ENCODE data around the gene FRMPD4. TPM values are rescaled to one million over a fixed set of nuclear protein-coding genes. Genes with fewer than 3 reads are reported as not detected.
A peak's percentile ranks its signal among the peaks of the same experiment; 100 is the strongest.

Gene FRMPD4
- polyA plus RNA-seq, 1 donor from 2014 or later: not detected

DNA sequence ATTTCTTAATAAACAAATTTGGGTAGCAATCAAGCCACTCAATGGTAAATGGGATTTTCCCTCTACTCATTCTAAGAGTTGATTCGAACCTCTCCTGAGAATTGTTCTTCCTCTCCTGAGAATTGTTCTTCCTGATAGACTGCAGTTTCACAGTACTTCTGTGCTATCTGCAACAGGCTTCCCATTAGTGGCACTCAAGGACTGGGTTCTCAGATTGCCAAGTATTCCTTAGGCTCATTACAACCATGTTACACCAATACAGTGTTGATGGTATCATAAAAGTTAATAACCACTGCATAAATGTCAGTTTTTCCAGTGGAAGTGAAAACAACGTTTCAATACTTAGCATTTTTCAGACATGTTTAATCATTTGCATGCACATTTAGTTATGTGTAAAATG is 201.6 kb downstream of the FRMPD4 start:
- H3K27me3 Mint-ChIP-seq: peaks cover 9% of the 10 kb centered on the region
- no peak overlapping the region for H3K27ac Mint-ChIP-seq
- no peaks in the 10 kb centered on the region for H3K36me3 Mint-ChIP-seq
- no peak overlapping the region for H3K4me3 Mint-ChIP-seq
- no peaks in the 10 kb centered on the region for H3K4me1 Mint-ChIP-seq
- H3K9me3 Mint-ChIP-seq: peaks cover 0 to 4% (median 0%) of the 10 kb centered on the region in 3 donors

DNA sequence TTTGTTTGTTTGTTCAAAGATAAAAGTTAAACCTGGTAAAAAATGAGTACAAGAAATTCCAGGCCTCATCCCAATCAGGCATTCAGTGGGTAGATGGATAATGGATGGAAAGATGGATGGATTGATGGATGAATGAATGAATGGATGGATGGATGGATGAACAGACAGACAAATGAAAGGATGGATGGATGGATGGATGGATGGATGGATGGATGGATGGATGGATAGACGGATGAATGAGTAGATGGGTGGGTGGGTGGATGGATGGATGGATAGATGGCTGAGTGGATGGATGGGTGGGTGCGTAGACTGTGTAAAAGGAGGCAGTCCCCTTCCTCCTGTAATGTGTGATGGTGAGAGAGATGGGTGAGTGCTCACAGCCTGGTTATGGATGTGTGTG is 206.7 kb downstream of the FRMPD4 start:
- no peak overlapping the region for H3K4me3 Mint-ChIP-seq
- H3K4me1 Mint-ChIP-seq: peaks cover 0 to 1% (median 0%) of the 10 kb centered on the region in 3 donors
- peaks cover 2% of the 10 kb centered on the region for H3K36me3 Mint-ChIP-seq
- H3K27me3 Mint-ChIP-seq: peaks cover 10% of the 10 kb centered on the region
- peaks cover 0 to 4% (median 0%) of the 10 kb centered on the region in 3 donors for H3K9me3 Mint-ChIP-seq
- H3K27ac Mint-ChIP-seq: no peak overlapping the region

DNA sequence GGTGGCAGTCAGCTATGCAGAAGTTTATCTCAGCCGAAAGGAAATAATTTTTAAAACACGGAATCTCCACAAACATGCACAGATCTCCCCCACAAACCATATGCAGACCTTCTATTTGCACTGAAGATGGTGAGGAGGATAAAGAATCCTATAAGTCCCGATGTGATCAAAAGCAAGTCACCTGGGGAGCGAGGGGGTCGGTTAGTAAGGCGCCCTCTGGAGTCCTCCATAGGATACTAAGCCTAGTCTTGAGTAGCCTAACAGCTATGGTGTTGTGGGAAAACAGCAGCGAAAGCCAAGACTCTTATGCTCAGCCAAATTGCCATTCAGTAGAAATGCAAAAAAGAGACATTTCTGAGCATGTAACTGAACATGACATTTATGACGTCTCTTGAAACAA is 210.9 kb downstream of the FRMPD4 start:
- peaks cover 0 to 1% (median 0%) of the 10 kb centered on the region in 3 donors for H3K4me1 Mint-ChIP-seq
- H3K36me3 Mint-ChIP-seq: peaks cover 2% of the 10 kb centered on the region
- no peak overlapping the region for H3K27ac Mint-ChIP-seq
- H3K9me3 Mint-ChIP-seq: peaks cover 0 to 4% (median 0%) of the 10 kb centered on the region in 3 donors
- no peak overlapping the region for H3K4me3 Mint-ChIP-seq
- peaks cover 2% of the 10 kb centered on the region for H3K27me3 Mint-ChIP-seq

DNA sequence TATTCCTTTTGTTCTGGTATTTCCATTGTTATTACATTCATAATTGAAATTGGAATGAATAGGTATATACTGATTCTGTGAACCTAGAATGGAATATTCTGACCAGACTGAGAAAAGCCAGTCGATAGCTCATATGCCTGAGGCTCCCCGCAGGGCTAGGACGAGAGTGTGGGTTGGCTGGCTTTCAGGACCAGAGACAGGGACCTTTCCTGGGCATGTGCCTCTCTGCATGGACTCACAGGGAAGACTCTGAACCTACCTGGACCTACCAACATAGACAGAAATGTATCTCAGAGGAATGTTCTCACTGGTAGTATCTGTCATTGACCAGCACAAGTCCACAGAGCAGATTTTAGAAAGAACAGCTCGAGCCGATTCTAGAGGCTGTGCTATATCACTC is 214.6 kb downstream of the FRMPD4 start:
- H3K27ac Mint-ChIP-seq: no peak overlapping the region

DNA sequence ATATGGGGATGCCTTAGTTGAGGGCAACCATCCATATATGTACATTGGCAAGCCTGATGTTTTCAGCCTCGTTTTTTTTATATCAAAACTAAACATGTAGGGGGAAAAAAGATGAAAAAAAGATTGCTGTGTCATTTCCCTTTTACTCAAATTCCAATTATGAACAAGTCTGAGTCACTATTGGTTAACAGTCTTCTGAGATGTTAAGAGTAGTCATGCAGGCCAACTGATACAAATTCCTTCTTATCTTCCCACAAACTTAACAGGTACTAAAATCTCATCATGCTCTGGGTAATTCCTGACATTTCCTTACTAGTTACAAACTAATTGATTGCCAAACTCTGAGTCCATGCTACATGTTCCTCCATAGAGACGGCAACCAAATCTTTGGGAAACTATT is 222.1 kb downstream of the FRMPD4 start:
- Mint-ChIP-seq H3K36me3 (no peaks in the 10 kb centered on the region), H3K27me3 (peaks cover 6% of the 10 kb centered on the region), H3K4me3 (no peak overlapping the region), H3K27ac (no peak overlapping the region), H3K9me3 (no peaks in the 10 kb centered on the region), H3K4me1 (no peaks in the 10 kb centered on the region)

More for the DNA sequence above, 214.6 kb downstream of the FRMPD4 start:
- H3K9me3 Mint-ChIP-seq: no peaks in the 10 kb centered on the region
- H3K4me3 Mint-ChIP-seq: no peak overlapping the region
- peaks cover 0 to 1% (median 0%) of the 10 kb centered on the region in 3 donors for H3K4me1 Mint-ChIP-seq
- peaks cover 2% of the 10 kb centered on the region for H3K36me3 Mint-ChIP-seq
- H3K27me3 Mint-ChIP-seq: peaks cover 2% of the 10 kb centered on the region

DNA sequence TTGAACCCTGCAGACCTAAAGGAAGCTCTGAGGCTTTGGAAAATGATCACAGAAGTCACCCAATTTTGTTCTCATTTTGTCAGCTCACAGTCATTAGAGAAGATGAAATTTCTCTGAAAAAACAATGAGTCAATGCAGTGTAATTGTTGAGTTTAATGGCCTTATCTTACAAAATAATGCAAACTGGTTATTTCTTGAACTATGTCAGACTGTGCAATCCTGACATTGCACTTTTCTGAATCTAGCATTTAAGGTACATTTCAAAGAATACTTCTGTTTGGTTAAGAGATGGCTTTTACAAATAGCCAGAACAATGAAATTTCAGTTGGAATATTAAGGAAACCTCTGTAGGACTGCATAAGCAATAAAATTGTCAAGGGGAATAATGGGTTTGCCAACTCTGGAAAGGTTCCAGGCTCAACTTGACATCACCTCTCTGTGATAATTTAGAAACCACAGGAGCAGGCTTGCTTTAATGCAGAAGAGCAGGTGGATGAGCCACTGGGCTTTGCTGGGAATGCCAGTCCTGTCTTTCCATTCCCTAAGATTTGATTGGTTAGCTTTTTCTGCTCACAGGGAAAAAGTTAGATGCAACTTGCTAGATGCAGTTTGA is 222.8 kb downstream of the FRMPD4 start:
- Mint-ChIP-seq H3K27me3 (peaks cover 8% of the 10 kb centered on the region), H3K4me3 (no peak overlapping the region), H3K9me3 (no peaks in the 10 kb centered on the region), H3K27ac (no peak overlapping the region), H3K36me3 (no peaks in the 10 kb centered on the region), H3K4me1 (no peaks in the 10 kb centered on the region)

DNA sequence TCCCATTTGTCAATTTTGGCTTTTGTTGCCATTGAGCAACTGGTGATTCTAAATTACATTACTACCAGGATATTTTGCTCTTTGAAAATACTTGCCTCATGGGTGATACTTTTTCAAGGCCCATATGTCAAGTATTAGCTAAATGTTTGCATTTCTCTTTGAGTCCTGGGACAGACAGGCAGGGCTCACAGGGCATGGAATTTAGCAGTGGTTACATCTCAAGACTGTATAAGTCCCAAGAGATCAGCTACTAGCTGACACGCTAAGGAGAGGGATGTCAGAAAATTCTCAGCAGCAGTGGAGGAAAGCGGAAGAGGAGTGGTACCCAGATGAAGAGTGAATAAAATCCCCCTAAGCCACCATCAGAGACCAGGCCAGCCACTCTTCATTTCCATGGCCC is 224.9 kb downstream of the FRMPD4 start:
- no peak overlapping the region for H3K27ac Mint-ChIP-seq
- H3K36me3 Mint-ChIP-seq: no peaks in the 10 kb centered on the region
- no peaks in the 10 kb centered on the region for H3K9me3 Mint-ChIP-seq
- no peaks in the 10 kb centered on the region for H3K4me1 Mint-ChIP-seq
- H3K4me3 Mint-ChIP-seq: no peak overlapping the region
- H3K27me3 Mint-ChIP-seq: peaks cover 14% of the 10 kb centered on the region

DNA sequence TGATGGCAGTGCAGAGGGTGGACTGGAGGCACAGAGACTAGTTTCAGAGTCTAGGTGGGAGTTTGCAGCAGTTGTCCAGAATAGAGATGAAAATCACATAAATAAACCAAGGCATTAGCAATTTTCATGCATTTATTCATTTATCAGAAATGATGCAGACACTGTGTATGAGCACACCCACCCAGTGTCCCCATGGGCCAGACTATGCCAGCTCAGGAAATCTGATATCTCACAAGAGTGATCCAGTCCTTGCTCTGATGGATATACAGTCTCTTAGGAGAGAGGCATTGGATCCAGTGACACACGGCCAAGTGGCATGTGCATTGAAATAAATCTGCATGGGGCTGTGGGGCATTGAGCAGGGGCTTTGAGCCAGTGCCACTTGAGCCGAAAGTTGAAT is 228.2 kb downstream of the FRMPD4 start:
- peaks cover 14% of the 10 kb centered on the region for H3K27me3 Mint-ChIP-seq
- no peaks in the 10 kb centered on the region for H3K4me1 Mint-ChIP-seq
- no peaks in the 10 kb centered on the region for H3K9me3 Mint-ChIP-seq
- H3K4me3 Mint-ChIP-seq: no peak overlapping the region
- no peak overlapping the region for H3K27ac Mint-ChIP-seq
- H3K36me3 Mint-ChIP-seq: no peaks in the 10 kb centered on the region

DNA sequence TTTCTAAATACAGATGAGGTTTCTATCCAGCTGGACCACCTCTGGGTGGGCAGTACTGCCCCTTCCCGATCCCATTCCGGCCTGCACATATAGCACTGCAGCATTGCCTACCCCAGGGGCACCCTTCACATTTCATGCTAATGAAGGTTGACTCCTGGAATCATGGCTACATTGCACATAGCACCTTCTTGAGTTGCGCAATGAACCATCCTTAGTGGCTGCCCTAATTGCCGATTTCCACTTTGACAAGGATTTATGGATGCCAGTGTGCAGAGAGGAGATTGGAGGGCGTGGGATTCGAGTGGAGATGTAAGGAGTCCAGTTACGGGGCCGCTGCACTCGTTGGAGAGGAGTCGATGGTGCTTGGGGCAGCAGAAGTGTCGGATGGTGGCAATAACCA is 229.0 kb downstream of the FRMPD4 start:
- H3K27me3 Mint-ChIP-seq: peaks cover 14% of the 10 kb centered on the region
- H3K36me3 Mint-ChIP-seq: no peaks in the 10 kb centered on the region
- H3K4me3 Mint-ChIP-seq: no peak overlapping the region
- peak overlapping the region in 2 of 3 donors; percentile 23 to 41 for H3K27ac Mint-ChIP-seq
- H3K4me1 Mint-ChIP-seq: no peaks in the 10 kb centered on the region
- H3K9me3 Mint-ChIP-seq: no peaks in the 10 kb centered on the region

DNA sequence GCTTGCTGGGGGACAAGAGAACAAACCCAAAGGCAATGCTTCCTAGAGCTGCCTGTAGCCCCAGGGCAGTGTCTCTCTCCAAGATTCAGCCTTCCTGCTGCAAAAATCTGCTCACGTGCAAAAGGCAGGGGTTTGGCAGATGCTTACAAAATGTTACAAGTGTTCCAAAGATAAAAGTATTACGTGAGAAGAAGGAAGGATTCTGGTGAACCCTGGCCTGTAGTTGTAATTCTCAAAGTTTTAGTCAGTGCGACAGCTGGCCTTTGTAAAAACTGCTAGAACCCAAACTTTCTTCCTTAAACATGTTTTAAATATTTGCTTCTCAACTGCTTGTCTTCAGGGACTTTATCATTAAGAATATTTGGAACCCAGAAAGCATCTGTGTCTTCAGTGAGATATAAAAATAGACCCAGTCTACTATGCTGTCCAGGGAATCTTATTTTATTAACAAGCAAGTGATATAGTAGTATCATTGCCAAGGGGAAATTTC is 232.3 kb downstream of the FRMPD4 start:
- no peak overlapping the region for H3K4me3 Mint-ChIP-seq
- H3K36me3 Mint-ChIP-seq: no peaks in the 10 kb centered on the region
- no peaks in the 10 kb centered on the region for H3K4me1 Mint-ChIP-seq
- H3K27ac Mint-ChIP-seq: no peak overlapping the region
- H3K27me3 Mint-ChIP-seq: peaks cover 8% of the 10 kb centered on the region
- no peaks in the 10 kb centered on the region for H3K9me3 Mint-ChIP-seq

DNA sequence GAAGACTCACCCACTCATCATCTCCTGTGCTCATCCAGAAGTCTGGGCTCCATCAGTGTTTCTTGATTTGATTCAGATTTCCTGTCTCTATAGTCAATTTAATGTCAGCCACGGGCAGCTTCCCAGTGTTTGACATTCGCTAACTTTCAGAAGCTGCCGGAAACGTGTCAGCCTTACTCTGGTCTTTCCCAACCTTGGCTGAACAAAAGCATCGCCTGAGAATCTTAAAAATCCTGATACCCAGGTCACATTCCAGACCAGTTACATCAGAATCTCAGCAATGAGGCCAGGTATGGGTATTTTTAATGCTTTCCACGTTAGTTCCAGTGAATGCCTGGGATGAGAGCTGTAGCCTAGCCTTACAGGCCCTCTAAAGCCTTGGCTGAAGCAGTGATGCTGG is 233.8 kb downstream of the FRMPD4 start:
- Mint-ChIP-seq H3K27ac (no peak overlapping the region), H3K4me3 (no peak overlapping the region), H3K9me3 (no peaks in the 10 kb centered on the region), H3K27me3 (peaks cover 7% of the 10 kb centered on the region), H3K36me3 (no peaks in the 10 kb centered on the region), H3K4me1 (no peaks in the 10 kb centered on the region)

DNA sequence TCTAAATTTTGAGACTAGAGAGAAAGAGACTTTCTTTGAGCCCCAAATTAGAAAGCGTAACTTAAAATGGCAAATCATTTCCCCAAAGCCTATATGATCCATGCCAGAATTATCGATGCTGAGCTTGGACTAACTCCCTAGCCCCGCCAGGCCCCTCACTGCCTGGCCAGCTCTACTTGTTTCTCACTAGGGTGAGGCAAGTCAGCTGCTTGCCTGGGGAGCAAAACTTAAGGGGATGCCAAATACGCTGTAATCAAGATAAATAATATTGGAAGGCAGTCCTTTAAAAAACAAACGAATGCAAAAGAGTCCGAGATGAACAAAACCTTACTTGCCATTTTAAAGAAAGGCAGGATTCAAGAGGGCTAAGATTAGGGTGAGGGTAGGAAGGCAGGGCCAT is 236.0 kb downstream of the FRMPD4 start:
- no peaks in the 10 kb centered on the region for H3K36me3 Mint-ChIP-seq
- no peaks in the 10 kb centered on the region for H3K4me1 Mint-ChIP-seq
- no peak overlapping the region for H3K27ac Mint-ChIP-seq
- H3K4me3 Mint-ChIP-seq: no peak overlapping the region
- no peaks in the 10 kb centered on the region for H3K9me3 Mint-ChIP-seq
- H3K27me3 Mint-ChIP-seq: peaks cover 9% of the 10 kb centered on the region

DNA sequence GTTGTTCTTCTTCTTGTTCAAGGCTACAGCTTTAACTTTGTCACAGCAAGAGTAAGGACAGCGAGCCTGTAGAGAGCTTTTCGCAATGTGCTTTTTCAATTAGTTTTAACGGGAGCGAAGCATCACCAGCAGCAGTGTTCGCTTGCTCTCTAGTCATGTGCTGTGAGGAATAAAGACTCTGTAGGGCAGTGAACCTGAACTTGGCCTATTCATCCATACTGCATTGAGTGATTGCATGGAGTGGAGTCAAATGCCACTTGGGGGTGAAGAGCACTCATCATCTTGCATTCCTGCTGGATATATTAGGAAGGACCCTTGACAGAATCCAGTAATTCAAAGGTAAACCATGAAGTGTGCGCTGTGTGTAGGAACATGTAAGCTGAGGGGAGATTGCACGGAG is 240.0 kb downstream of the FRMPD4 start:
- H3K27me3 Mint-ChIP-seq: peaks cover 12% of the 10 kb centered on the region
- peaks cover 2% of the 10 kb centered on the region for H3K36me3 Mint-ChIP-seq
- H3K9me3 Mint-ChIP-seq: no peaks in the 10 kb centered on the region
- H3K27ac Mint-ChIP-seq: no peak overlapping the region
- H3K4me3 Mint-ChIP-seq: no peak overlapping the region
- no peaks in the 10 kb centered on the region for H3K4me1 Mint-ChIP-seq

DNA sequence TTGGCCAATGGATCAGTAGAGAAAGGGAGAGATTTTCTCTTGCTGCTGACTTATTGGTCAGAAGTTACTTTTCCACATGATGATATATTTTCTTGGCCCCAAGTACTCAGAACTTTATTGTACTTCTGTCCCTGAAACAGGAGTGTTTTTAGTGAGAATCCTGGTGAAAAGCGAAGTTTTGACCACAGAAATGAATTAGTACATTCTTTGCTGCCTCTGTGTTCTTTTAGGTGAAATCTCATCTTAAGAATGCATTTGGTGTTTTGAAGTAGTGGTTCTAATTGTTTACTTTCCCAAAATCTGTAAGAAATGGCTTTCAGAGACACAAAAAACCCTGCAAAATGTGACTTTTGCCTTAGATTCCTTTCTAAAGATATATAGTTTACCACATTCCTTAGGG is 240.4 kb downstream of the FRMPD4 start:
- H3K36me3 Mint-ChIP-seq: peaks cover 2% of the 10 kb centered on the region
- H3K27ac Mint-ChIP-seq: no peak overlapping the region
- no peaks in the 10 kb centered on the region for H3K4me1 Mint-ChIP-seq
- no peak overlapping the region for H3K4me3 Mint-ChIP-seq
- H3K27me3 Mint-ChIP-seq: peaks cover 12% of the 10 kb centered on the region
- no peaks in the 10 kb centered on the region for H3K9me3 Mint-ChIP-seq

DNA sequence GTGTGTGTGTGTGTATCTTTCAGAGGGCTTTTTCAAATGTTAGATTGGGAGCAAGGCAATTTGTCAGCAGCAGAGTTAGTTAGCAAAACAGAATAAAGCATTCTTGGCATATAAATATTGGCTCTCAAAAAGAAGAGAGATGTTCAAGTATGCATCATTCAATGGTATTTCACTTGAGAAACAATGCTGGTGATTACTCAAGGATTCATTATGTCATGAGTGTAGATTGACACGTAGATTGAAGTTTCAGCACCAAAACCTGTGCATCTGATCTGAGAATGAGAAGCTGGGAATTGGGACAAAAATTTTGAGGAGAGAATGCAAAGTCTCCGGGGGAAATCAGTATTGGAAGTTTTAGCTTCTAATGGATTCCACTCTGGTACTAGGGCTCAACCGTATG is 241.4 kb downstream of the FRMPD4 start:
- no peaks in the 10 kb centered on the region for H3K4me1 Mint-ChIP-seq
- peaks cover 12% of the 10 kb centered on the region for H3K27me3 Mint-ChIP-seq
- peaks cover 2% of the 10 kb centered on the region for H3K36me3 Mint-ChIP-seq
- no peaks in the 10 kb centered on the region for H3K9me3 Mint-ChIP-seq
- H3K27ac Mint-ChIP-seq: no peak overlapping the region
- H3K4me3 Mint-ChIP-seq: no peak overlapping the region

DNA sequence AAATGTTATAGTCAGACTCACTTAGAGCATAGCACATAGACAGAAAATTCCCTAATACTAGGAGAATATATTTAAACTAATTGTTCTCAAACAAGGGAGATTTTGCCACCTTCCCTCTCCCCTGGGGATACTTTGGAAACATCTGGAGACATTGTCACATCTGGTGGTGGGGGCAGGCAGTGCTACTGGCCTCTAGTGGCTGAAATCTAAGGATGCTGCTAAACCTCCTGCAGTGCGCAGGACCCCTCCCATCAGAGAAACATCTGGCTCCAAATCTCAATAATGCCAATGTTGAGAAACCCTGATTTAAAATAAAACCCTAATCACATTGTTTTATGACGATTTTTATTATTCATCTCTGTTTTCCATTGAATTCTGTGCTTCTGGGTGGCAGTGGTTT is 244.9 kb downstream of the FRMPD4 start:
- no peaks in the 10 kb centered on the region for H3K9me3 Mint-ChIP-seq
- H3K36me3 Mint-ChIP-seq: peaks cover 2% of the 10 kb centered on the region

More for the DNA sequence above, 244.9 kb downstream of the FRMPD4 start:
- H3K4me3 Mint-ChIP-seq: no peak overlapping the region
- H3K27me3 Mint-ChIP-seq: peaks cover 6% of the 10 kb centered on the region
- H3K27ac Mint-ChIP-seq: no peak overlapping the region
- H3K4me1 Mint-ChIP-seq: no peaks in the 10 kb centered on the region
